GM18499 (cell line): ENCODE measurements around the gene TTLL1.

Source experiments
- ATAC-seq: cut with Tn5 transposase; IDR thresholded peaks from one replicate; pipeline ENCODE4 v1.9.1; 2021; ENCODE audit warnings: moderate number of reproducible peaks; ENCODE audit not compliant: insufficient read depth, unreplicated experiment

Gene TTLL1

GRCh38 chr22:43088984-43089717 is at the start of gene TTLL1:
Gene TTLL1 (minus strand): TSS chr22:43089391. CDS start chr22:43075586, 13,805 bp downstream.
- no peak for ATAC-seq

GRCh38 chr22:43136801-43137200 is 47.6 kb upstream of the TTLL1 start:
- no peak for ATAC-seq

GRCh38 chr22:43136255-43136654 is 47.1 kb upstream of the TTLL1 start:
- ATAC-seq = no peak

- no peak for ATAC-seq
Observed at GRCh38 chr22:43135565-43135964, 46.4 kb upstream of the TTLL1 start.

GRCh38 chr22:43134553-43134952 is 45.4 kb upstream of the TTLL1 start:
- ATAC-seq = no peak

GRCh38 chr22:43133401-43133800 is 44.2 kb upstream of the TTLL1 start:
- ATAC-seq = no peak

GRCh38 chr22:43131773-43132501 is 42.7 kb upstream of the TTLL1 start:
- no peak for ATAC-seq

- no peak for ATAC-seq
Observed at GRCh38 chr22:43129426-43130425, 40.5 kb upstream of the TTLL1 start.

- no peak for ATAC-seq
Observed at GRCh38 chr22:43128928-43129424, 39.8 kb upstream of the TTLL1 start.

- no peak for ATAC-seq
Observed at GRCh38 chr22:43128116-43128515, 38.9 kb upstream of the TTLL1 start.

GRCh38 chr22:43127166-43127908 is 38.1 kb upstream of the TTLL1 start:
- ATAC-seq = no peak

GRCh38 chr22:43126501-43127165 is 37.4 kb upstream of the TTLL1 start:
- no peak for ATAC-seq

GRCh38 chr22:43118953-43119458 is 29.8 kb upstream of the TTLL1 start:
- ATAC-seq = no peak

GRCh38 chr22:43118024-43118849 is 29.0 kb upstream of the TTLL1 start:
- ATAC-seq = no peak

- ATAC-seq = no peak
Observed at GRCh38 chr22:43116932-43117331, 27.7 kb upstream of the TTLL1 start.

GRCh38 chr22:43114958-43115357 is 25.8 kb upstream of the TTLL1 start:
- ATAC-seq = no peak

- no peak for ATAC-seq
Observed at GRCh38 chr22:43113526-43114251, 24.5 kb upstream of the TTLL1 start.
